ENCODE measurements around the gene KCNMA1.

The KCNMA1 gene

DNA sequence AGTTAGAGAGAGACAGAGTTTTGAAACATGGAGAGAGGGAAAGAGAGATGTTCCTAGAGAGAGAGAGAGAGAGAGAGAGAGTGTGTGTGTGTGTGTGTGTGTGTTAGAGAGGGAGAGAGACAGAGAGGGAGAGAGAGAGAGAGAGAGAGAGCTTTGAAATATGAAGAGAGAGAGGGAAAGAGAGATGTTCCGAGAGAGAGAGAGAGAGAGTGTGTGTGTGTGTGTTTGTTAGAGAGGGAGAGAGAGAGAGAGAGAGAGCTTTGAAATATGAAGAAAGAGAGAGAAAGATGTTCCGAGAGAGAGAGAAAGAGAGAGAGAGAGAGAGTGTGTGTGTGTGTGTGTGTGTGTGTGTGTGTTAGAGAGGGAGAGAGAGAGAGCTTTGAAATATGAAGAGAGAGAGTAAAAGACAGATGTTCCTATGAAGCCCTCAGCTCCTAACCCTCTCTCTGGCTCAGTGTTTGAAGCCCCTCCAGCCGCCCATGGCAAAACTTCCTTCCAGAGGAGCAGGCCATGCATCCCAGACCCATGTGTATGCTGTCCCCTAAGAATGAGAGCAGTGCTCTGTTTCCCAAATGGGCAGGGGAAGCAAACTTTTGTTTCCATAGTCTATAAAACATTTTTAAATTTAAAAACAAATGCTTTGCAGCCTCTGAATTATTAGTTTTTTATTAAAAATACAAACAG lies 130.9 kb downstream of the KCNMA1 start:
- TF ChIP-seq, protein P1, sequence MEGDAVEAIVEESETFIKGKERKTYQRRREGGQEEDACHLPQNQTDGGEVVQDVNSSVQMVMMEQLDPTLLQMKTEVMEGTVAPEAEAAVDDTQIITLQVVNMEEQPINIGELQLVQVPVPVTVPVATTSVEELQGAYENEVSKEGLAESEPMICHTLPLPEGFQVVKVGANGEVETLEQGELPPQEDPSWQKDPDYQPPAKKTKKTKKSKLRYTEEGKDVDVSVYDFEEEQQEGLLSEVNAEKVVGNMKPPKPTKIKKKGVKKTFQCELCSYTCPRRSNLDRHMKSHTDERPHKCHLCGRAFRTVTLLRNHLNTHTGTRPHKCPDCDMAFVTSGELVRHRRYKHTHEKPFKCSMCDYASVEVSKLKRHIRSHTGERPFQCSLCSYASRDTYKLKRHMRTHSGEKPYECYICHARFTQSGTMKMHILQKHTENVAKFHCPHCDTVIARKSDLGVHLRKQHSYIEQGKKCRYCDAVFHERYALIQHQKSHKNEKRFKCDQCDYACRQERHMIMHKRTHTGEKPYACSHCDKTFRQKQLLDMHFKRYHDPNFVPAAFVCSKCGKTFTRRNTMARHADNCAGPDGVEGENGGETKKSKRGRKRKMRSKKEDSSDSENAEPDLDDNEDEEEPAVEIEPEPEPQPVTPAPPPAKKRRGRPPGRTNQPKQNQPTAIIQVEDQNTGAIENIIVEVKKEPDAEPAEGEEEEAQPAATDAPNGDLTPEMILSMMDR (IDR thresholded peaks at IDR 0.05; ENCODE audit: low read depth, low read length): no peak

DNA sequence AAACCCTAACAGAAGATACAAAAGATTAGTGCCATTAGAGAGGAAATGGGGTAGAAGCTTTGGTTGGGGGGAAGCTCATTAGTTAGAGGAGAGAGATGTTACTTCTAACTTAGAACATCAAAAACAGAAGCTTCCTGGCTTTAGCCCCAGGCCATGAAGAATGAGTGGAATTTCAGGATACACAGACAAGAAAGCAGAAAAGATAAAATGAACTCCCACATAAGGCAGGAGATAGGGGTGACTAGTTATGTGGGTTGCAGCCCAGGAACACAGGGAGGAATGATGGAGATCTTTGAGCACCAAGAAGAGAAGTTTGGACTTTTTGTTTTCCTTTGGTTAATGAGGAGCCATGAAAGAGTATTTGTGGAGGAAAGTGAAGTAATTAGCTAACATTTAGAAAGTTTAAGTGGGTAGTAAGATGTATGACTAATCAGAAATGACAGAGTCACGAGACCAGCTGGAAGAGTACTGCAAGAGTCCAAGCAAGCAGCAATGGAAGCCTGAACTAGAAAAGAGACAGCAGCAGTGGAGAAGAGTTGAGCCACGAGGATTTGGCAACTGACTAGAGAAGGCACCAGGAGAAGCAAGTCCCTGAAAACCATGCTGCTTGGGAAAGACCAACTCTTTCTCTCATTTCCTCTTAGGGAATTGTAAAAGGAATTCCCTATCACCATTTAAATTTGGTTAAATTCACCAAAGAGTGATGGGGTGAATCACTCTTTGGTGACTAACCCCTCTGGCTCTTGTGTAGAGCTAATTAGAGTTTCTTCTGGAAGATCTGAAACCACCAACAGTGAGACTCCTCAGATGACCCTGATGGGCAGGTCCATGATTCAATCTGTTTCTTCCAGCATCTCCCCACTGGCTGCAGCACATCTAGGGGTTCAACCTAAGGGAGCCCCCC lies 131.9 kb downstream of the KCNMA1 start:
- peak; percentile 62 for DNase-seq (ENCODE audit: extremely low read depth, low read depth)
- TF ChIP-seq, protein P1 (IDR thresholded peaks at IDR 0.05; ENCODE audit: low read depth, low read length): no peak

More for the DNA sequence above, 130.9 kb downstream of the KCNMA1 start:
- DNase-seq (ENCODE audit: extremely low read depth, low read depth): no peak

DNA sequence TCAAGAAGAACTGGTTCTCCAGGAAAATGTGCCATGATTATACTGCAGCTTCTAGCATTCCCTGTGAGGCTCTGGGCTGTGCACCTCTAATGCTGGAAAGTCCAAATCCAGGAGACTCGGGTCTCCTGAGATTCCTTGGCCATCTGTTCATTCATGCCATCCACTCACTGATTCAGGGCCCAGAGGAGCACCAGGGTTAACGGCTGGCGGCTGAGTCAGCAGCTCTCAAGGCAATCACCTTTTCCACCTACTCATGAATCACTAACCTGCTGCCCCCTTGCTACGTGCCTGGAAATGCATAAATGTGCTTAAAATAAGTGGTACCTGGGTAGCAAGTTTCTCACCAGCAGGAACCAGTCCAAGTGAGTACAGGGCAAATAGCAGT lies 132.7 kb downstream of the KCNMA1 start:
- TF ChIP-seq, protein P1 (IDR thresholded peaks at IDR 0.05; ENCODE audit: low read depth, low read length): no peak
- no peak for DNase-seq (ENCODE audit: extremely low read depth, low read depth)

GRCh38 chr10:77504196-77504872 lies 133.3 kb downstream of the KCNMA1 start:
- no peak for DNase-seq (ENCODE audit: extremely low read depth, low read depth)
- TF ChIP-seq, protein P1 (IDR thresholded peaks at IDR 0.05; ENCODE audit: low read depth, low read length): no peak

GRCh38 chr10:77501846-77502261 lies 135.8 kb downstream of the KCNMA1 start:
- TF ChIP-seq, protein P1 (IDR thresholded peaks at IDR 0.05; ENCODE audit: low read depth, low read length): no peak; the same call in 1 of the 2 replicates

DNA sequence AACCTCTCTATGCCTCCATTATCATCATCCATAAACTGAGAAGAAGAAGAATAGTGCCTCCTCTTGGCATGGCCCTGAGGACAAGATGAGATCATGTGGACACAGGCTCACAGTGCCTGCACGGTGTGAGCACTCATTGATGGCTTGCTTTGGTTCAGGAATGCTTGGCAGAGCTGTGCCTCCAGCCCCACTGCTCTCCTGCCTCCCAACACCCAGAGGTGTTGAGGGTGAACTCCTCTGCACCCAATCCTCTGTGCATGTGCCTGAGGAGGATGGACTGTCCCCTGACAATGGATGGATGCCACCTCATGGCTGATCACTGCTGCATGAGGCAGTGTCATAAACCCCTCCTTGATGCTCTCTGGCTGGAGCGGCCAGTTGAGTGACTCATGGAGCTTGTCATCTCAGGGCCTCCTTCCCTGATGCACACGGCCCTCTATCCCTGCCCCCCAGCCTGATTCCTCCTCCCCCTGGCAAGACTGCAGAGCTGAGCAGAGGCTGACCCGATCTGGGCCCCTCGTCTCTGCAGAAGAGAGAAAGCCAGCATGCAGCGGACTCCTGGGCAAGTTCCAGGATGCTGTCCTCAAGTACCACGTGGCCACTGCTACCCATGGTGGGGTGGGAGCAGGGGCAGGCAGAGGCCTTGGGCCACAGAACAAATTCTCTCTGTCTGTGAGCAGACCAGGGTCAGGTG lies 136.3 kb downstream of the KCNMA1 start:
- no peak for DNase-seq (ENCODE audit: extremely low read depth, low read depth)
- TF ChIP-seq, protein P1 (IDR thresholded peaks at IDR 0.05; ENCODE audit: low read depth, low read length): no peak; the same call in 1 of the 2 replicates

More at GRCh38 chr10:77501846-77502261, 135.8 kb downstream of the KCNMA1 start:
- DNase-seq (ENCODE audit: extremely low read depth, low read depth): no peak

Measured in AG09319 (cell line).